Measurements from ENCODE around the gene C1orf21.
"Not testable (repeated sequence)": the region's sequence is repeated elsewhere in the genome, so short reads cannot be mapped to it uniquely, and the experiment has no call there.

The C1orf21 gene

GRCh38 chr1:184386312-184387068, at the start of gene C1orf21:
Gene C1orf21, plus strand, starts transcription at chr1:184387029. Its CDS starts 90,481 bp downstream, at chr1:184477510.
- DNase-seq (ENCODE audit: low read depth): peak; percentile 51

- not testable (repeated sequence) for DNase-seq (ENCODE audit: low read depth)
These were observed 49.0 kb upstream of the C1orf21 start for GRCh38 chr1:184337865-184338264.

GRCh38 chr1:184340984-184341383, 45.8 kb upstream of the C1orf21 start:
- no peak for DNase-seq (ENCODE audit: low read depth)

- DNase-seq (ENCODE audit: low read depth): no peak
These were observed 36.3 kb upstream of the C1orf21 start for GRCh38 chr1:184350573-184350972.

GRCh38 chr1:184351416-184351975, 35.3 kb upstream of the C1orf21 start:
- no peak for DNase-seq (ENCODE audit: low read depth)

GRCh38 chr1:184352776-184353175, 34.1 kb upstream of the C1orf21 start:
- no peak for DNase-seq (ENCODE audit: low read depth)

- no peak for DNase-seq (ENCODE audit: low read depth)
These were observed 32.1 kb upstream of the C1orf21 start for GRCh38 chr1:184354719-184355118.

GRCh38 chr1:184356891-184357290, 29.9 kb upstream of the C1orf21 start:
- no peak for DNase-seq (ENCODE audit: low read depth)

- DNase-seq (ENCODE audit: low read depth): no peak
These were observed 28.6 kb upstream of the C1orf21 start for GRCh38 chr1:184358256-184358655.

GRCh38 chr1:184359909-184360308, 26.9 kb upstream of the C1orf21 start:
- no peak for DNase-seq (ENCODE audit: low read depth)

GRCh38 chr1:184362876-184363275, 24.0 kb upstream of the C1orf21 start:
- no peak for DNase-seq (ENCODE audit: low read depth)

GRCh38 chr1:184365699-184366098, 21.1 kb upstream of the C1orf21 start:
- no peak for DNase-seq (ENCODE audit: low read depth)

- no peak for DNase-seq (ENCODE audit: low read depth)
These were observed 19.8 kb upstream of the C1orf21 start for GRCh38 chr1:184366997-184367396.

GRCh38 chr1:184367427-184368038, 19.3 kb upstream of the C1orf21 start:
- no peak for DNase-seq (ENCODE audit: low read depth)

GRCh38 chr1:184368354-184368753, 18.5 kb upstream of the C1orf21 start:
- DNase-seq (ENCODE audit: low read depth): no peak

- DNase-seq (ENCODE audit: low read depth): no peak
These were observed 16.0 kb upstream of the C1orf21 start for GRCh38 chr1:184370850-184371249.

GRCh38 chr1:184373155-184373554, 13.7 kb upstream of the C1orf21 start:
- no peak for DNase-seq (ENCODE audit: low read depth)

GRCh38 chr1:184376369-184376768, 10.5 kb upstream of the C1orf21 start:
- DNase-seq (ENCODE audit: low read depth): no peak

- no peak for DNase-seq (ENCODE audit: low read depth)
These were observed 7.6 kb upstream of the C1orf21 start for GRCh38 chr1:184379111-184379752.

GRCh38 chr1:184380468-184380867, 6.4 kb upstream of the C1orf21 start:
- DNase-seq (ENCODE audit: low read depth): no peak

GRCh38 chr1:184383772-184384323, 3.0 kb upstream of the C1orf21 start:
- DNase-seq (ENCODE audit: low read depth): no peak

GRCh38 chr1:184385865-184386311, 941 bp upstream of the C1orf21 start:
- no peak for DNase-seq (ENCODE audit: low read depth)

Measured in stimulated activated CD8-positive, alpha-beta memory T cell treated with anti-CD3 and anti-CD28 coated beads, Interleukin-15, amount 100 ng/mL, for 24 hours (primary cell).